HepG2 (cell line): Measurements from ENCODE around the gene BIK. TPM values are rescaled to one million over a fixed set of nuclear protein-coding genes. Genes with fewer than 3 reads are reported as not detected.
A peak's percentile ranks its signal among the peaks of the same experiment; 100 is the strongest.

Source experiments
- CBFB ChIP-seq: sonication (generic); formaldehyde crosslinking; IDR thresholded peaks from 2 replicates; pipeline ENCODE4 v1.4.0; 2020; ENCODE audit warnings: missing genetic modification reagents
- EHMT2 ChIP-seq: fragments of 200-600 bp; sonication (generic); IDR thresholded peaks from 2 replicates; pipeline ENCODE4 v1.7.0; 2017; ENCODE audit warnings: antibody characterized with exemption, low read depth, low read length, borderline replicate concordance
- GATAD1 ChIP-seq: IDR thresholded peaks from 2 replicates; pipeline ENCODE4 v1.6.1; 2016; ENCODE audit warnings: missing genetic modification reagents, missing compliant biosample characterization
- GZF1 ChIP-seq: sonication (generic); formaldehyde crosslinking; IDR thresholded peaks from 2 replicates; pipeline ENCODE4 v1.5.1; 2020; ENCODE audit warnings: mild to moderate bottlenecking, missing genetic modification reagents
- HMG20A ChIP-seq: IDR thresholded peaks from 2 replicates; pipeline ENCODE4 v1.6.1; 2016; ENCODE audit warnings: borderline replicate concordance
- HNRNPL ChIP-seq: fragments of 200-400 bp; formaldehyde crosslinking; IDR thresholded peaks from 2 replicates; pipeline ENCODE4 v1.6.1; 2017; ENCODE audit warnings: mild to moderate bottlenecking, low read depth, low read length
- HOXA7 ChIP-seq: sonication (generic); formaldehyde crosslinking; IDR thresholded peaks from 2 replicates; pipeline ENCODE4 v1.8.1; 2022; ENCODE audit warnings: mild to moderate bottlenecking, missing genetic modification reagents, moderate library complexity
- JUN ChIP-seq: sonication (generic); formaldehyde crosslinking; IDR thresholded peaks from 2 replicates; pipeline ENCODE4 v1.4.0; 2020; ENCODE audit warnings: mild to moderate bottlenecking, missing genetic modification reagents
- MAFF ChIP-seq: IDR thresholded peaks from 2 replicates; pipeline ENCODE4 v1.6.1; 2011; ENCODE audit warnings: low read depth, low read length, improper control_type of control experiment
- MBNL3 ChIP-seq: fragments of 250-450 bp; sonication (Bioruptor Pico); conservative IDR thresholded peaks from 2 replicates; pipeline ENCODE4 v1.8.0; 2022; ENCODE audit warnings: mild to moderate bottlenecking, inconsistent platforms
- MIER2 ChIP-seq: IDR thresholded peaks from 2 replicates; pipeline ENCODE4 v1.6.1; 2016; ENCODE audit warnings: missing biosample characterization, missing genetic modification reagents
- MTF1 ChIP-seq: sonication (generic); formaldehyde crosslinking; IDR thresholded peaks from 2 replicates; pipeline ENCODE4 v1.5.0; 2020; ENCODE audit warnings: missing genetic modification reagents
- NFIC ChIP-seq: IDR thresholded peaks from 2 replicates; pipeline ENCODE4 v1.6.1; 2012; ENCODE audit warnings: mild to moderate bottlenecking, low read length, inconsistent platforms
- RAD51 ChIP-seq: fragments of 450-650 bp; IDR thresholded peaks from 2 replicates; pipeline ENCODE4 v1.6.1; 2016; ENCODE audit warnings: borderline replicate concordance
- SIX4 ChIP-seq: sonication (generic); formaldehyde crosslinking; IDR thresholded peaks from 2 replicates; pipeline ENCODE4 v1.4.0; 2020; ENCODE audit warnings: missing genetic modification reagents
- SNAI1 ChIP-seq: sonication (generic); formaldehyde crosslinking; IDR thresholded peaks from 2 replicates; pipeline ENCODE4 v1.5.0; 2020; ENCODE audit warnings: mild to moderate bottlenecking, missing genetic modification reagents, borderline replicate concordance
- SRSF9 ChIP-seq: fragments of 200-400 bp; formaldehyde crosslinking; IDR thresholded peaks from 2 replicates; pipeline ENCODE4 v1.6.1; 2018; ENCODE audit warnings: borderline replicate concordance, mild to moderate bottlenecking, low read depth, low read length; ENCODE audit not compliant: insufficient read depth, poor library complexity, severe bottlenecking
- TAF1 ChIP-seq: sonication (generic); formaldehyde crosslinking; IDR thresholded peaks from 2 replicates; pipeline ENCODE4 v1.4.0; 2020; ENCODE audit warnings: missing genetic modification reagents
- ZNF101 ChIP-seq: sonication (generic); formaldehyde crosslinking; IDR thresholded peaks from 2 replicates; pipeline ENCODE4 v1.4.0; 2020; ENCODE audit warnings: mild to moderate bottlenecking, low read depth, missing genetic modification reagents, borderline replicate concordance
- ZNF136 ChIP-seq: sonication (generic); formaldehyde crosslinking; IDR thresholded peaks from 2 replicates; pipeline ENCODE4 v1.8.1; 2022; ENCODE audit warnings: low read depth, mild to moderate bottlenecking, moderate library complexity, missing genetic modification reagents
- ZNF17 ChIP-seq: sonication (generic); formaldehyde crosslinking; IDR thresholded peaks from 2 replicates; pipeline ENCODE4 v1.5.0; 2020; ENCODE audit warnings: mild to moderate bottlenecking, missing genetic modification reagents
- polyA plus RNA-seq, 8 experiments: library from polyadenylated mRNA; depleted of rRNA in 3 of 8; stranded (reverse) in 7 of 8; unstranded in 1 of 8; fragments of >200 nt; fragmentation: Illumina TruSeq in 4 of 8; extraction: Trizol in 4 of 8; gene quantifications; 2 replicates each; pipeline versions ENCODE4 v1.2.1 to v1.2.3, GENCODE V29; 2011 to 2016; ENCODE audit warnings: low read depth in 4 of 8, missing spikeins in 1 of 8, mixed read lengths in 1 of 8; ENCODE audit not compliant: insufficient read depth in 1 of 8
- total RNA-seq, 5 experiments: library from RNA; depleted of rRNA; stranded (reverse); fragments of >200 nt; fragmentation: Illumina TruSeq; extraction: Trizol; gene quantifications; 2 replicates each; pipeline ENCODE4 v1.2.3, GENCODE V29; 2016; ENCODE audit warnings: low read depth in 1 of 5
- TF ChIP-seq, protein P1 (sequence below): sonication (generic); formaldehyde crosslinking; IDR thresholded peaks from 2 replicates; pipeline ENCODE4 v1.5.1; 2020; ENCODE audit warnings: mild to moderate bottlenecking, missing genetic modification reagents, borderline replicate concordance
- TF ChIP-seq, protein P2 (sequence below): sonication (generic); formaldehyde crosslinking; conservative IDR thresholded peaks from 2 replicates; pipeline ENCODE4 v1.4.0; 2020; ENCODE audit warnings: mild to moderate bottlenecking, missing genetic modification reagents, moderate library complexity
- TF ChIP-seq, protein P3 (sequence below): sonication (generic); formaldehyde crosslinking; IDR thresholded peaks from 2 replicates; pipeline ENCODE4 v1.4.0; 2020; ENCODE audit warnings: mild to moderate bottlenecking, missing genetic modification reagents

The BIK gene
- total and polyA plus RNA-seq, 2 of the 13 experiments (the other 11 are each of a cell fraction or from before 2014, with no cell fraction given), result 0.54 to 0.80 TPM

DNA sequence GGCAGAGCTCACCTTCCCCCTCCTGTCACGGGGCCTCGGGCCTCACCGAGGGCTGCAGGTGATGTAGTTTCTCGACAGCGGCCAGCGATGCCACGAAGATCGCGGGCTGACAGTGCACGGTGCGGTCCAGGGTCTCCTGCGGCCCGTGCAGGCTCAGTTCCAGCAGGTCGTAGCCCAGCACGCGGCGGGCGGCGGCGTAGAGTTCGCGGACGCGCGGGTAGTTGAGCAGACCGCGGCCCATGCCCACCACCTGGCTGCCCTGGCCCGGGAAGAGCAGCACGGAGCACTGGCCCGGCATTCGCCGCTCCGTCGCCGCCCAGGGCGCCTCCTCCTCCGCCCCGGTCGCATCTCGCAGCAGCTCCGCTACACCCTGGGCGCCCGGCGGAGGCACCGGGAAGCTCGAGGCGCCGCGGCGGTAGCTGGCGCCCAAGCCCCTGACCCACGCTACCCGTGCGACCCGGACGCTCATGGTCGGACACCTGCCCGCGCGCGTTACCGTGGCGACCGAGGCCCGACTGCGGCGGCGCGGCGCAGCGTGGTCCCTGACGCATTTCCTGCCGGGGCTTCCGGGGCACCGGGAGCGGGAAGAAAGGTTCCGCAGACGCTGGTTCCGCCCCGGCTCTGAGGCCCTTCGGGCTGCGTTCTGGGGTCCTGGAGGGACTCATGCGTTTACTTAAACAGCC lies 32.5 kb downstream of the BIK start, which contains the start of gene MCAT (continued):
- TF ChIP-seq ZNF17 (CRISPR knock-in tag) (no peak), SNAI1 (no peak), SIX4 (CRISPR knock-in tag) (peak; percentile 48; the same call in 1 of the 2 replicates), ZNF101 (CRISPR knock-in tag) (no peak), HOXA7 (no peak), MBNL3 (CRISPR knock-in tag) (no peak), TAF1 (peak; percentile 68; the same call in 1 of the 2 replicates), JUN (CRISPR knock-in tag) (no peak), NFIC (no peak; the same call in 1 of the 2 replicates), CBFB (CRISPR knock-in tag) (peak; percentile 70; the same call in 1 of the 2 replicates), RAD51 (no peak), HMG20A (CRISPR knock-in tag) (no peak), SRSF9 (no peak), MTF1 (CRISPR knock-in tag) (peak; percentile 42; the same call in 1 of the 2 replicates), EHMT2 (no peak), GATAD1 (CRISPR knock-in tag) (peak; percentile 98), MIER2 (CRISPR knock-in tag) (peak; percentile 72), GZF1 (CRISPR knock-in tag) (no peak), ZNF136 (CRISPR knock-in tag) (no peak), MAFF (no peak), HNRNPL (0 out of 2 replicates have a peak, but pooled peaks have one; percentile 39)
- TF ChIP-seq, protein P1, sequence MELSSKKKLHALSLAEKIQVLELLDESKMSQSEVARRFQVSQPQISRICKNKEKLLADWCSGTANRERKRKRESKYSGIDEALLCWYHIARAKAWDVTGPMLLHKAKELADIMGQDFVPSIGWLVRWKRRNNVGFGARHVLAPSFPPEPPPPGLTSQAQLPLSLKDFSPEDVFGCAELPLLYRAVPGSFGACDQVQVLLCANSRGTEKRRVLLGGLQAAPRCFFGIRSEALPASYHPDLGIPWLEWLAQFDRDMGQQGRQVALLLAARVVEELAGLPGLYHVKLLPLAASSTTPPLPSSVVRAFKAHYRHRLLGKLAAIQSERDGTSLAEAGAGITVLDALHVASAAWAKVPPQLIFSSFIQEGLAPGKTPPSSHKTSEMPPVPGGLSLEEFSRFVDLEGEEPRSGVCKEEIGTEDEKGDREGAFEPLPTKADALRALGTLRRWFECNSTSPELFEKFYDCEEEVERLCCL (CRISPR knock-in tag), result no peak
- TF ChIP-seq, protein P2, sequence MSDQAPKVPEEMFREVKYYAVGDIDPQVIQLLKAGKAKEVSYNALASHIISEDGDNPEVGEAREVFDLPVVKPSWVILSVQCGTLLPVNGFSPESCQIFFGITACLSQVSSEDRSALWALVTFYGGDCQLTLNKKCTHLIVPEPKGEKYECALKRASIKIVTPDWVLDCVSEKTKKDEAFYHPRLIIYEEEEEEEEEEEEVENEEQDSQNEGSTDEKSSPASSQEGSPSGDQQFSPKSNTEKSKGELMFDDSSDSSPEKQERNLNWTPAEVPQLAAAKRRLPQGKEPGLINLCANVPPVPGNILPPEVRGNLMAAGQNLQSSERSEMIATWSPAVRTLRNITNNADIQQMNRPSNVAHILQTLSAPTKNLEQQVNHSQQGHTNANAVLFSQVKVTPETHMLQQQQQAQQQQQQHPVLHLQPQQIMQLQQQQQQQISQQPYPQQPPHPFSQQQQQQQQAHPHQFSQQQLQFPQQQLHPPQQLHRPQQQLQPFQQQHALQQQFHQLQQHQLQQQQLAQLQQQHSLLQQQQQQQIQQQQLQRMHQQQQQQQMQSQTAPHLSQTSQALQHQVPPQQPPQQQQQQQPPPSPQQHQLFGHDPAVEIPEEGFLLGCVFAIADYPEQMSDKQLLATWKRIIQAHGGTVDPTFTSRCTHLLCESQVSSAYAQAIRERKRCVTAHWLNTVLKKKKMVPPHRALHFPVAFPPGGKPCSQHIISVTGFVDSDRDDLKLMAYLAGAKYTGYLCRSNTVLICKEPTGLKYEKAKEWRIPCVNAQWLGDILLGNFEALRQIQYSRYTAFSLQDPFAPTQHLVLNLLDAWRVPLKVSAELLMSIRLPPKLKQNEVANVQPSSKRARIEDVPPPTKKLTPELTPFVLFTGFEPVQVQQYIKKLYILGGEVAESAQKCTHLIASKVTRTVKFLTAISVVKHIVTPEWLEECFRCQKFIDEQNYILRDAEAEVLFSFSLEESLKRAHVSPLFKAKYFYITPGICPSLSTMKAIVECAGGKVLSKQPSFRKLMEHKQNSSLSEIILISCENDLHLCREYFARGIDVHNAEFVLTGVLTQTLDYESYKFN, result peak; percentile 37
- TF ChIP-seq, protein P3, sequence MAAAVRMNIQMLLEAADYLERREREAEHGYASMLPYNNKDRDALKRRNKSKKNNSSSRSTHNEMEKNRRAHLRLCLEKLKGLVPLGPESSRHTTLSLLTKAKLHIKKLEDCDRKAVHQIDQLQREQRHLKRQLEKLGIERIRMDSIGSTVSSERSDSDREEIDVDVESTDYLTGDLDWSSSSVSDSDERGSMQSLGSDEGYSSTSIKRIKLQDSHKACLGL (CRISPR knock-in tag), result peak; percentile 82; the same call in 1 of the 2 replicates
